Smooth muscle cell of the brain vasculature (primary cell): ENCODE results near the gene FOSB.
"Not testable (repeated sequence)": the region's sequence is repeated elsewhere in the genome, so short reads cannot be mapped to it uniquely, and the experiment has no call there.

Source experiments
- DNase-seq: peaks from one replicate; pipeline ENCODE4 v3.0.0-alpha.2; 2012; ENCODE audit warnings: low read depth, low spot score

FOSB gene

GRCh38 chr19:45467456-45468158 is at the start of gene FOSB:
Gene FOSB, plus strand, starts transcription at chr19:45467996. Its CDS starts 591 bp downstream, at chr19:45468587.
- peak; percentile 81 for DNase-seq

- DNase-seq: no peak
Observed at GRCh38 chr19:45418802-45419201, 49.0 kb upstream of the FOSB start.

- DNase-seq: no peak
Observed at GRCh38 chr19:45419396-45419795, 48.4 kb upstream of the FOSB start.

DNA sequence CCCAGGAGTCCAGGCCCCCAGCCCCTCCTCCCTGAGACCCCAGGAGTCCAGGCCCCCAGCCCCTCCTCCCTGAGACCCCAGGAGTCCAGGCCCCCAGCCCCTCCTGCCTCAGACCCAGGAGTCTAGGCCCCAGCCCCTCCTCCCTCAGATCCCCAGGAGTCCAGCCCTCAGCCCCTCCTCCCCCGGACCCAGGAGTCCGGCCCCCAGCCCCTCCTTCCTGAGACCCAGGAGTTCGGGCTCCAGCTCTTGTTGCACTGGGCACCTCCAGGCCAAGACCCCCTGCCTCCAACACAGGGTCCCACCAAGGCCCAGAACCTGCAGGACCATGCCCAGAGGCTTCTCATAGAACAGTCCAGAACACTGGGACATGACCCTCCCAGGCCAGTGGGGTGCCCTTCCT is 47.9 kb upstream of the FOSB start:
- no peak for DNase-seq

GRCh38 chr19:45420356-45420755 is 47.4 kb upstream of the FOSB start:
- no peak for DNase-seq

DNA sequence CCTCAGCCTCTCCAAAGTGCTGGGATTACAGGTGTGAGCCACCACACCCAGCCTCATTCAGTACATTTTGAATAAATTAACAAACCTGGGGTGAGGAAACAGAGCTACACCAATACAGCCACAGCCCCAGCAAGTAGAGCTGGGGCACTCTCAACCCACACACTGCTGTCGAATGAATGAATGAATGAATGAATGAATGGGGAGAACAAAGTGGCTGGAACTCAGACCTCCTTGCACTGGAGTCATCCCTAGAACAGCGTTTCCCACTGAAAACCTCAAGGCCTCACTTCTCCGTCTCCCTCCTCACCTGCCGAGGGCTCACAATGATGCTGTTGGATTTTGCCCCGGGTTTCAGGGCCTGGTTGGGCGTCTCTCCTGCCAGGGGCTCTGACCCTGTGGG is 46.9 kb upstream of the FOSB start:
- no peak for DNase-seq

- DNase-seq: no peak
Observed at GRCh38 chr19:45421947-45422498, 45.8 kb upstream of the FOSB start.

DNA sequence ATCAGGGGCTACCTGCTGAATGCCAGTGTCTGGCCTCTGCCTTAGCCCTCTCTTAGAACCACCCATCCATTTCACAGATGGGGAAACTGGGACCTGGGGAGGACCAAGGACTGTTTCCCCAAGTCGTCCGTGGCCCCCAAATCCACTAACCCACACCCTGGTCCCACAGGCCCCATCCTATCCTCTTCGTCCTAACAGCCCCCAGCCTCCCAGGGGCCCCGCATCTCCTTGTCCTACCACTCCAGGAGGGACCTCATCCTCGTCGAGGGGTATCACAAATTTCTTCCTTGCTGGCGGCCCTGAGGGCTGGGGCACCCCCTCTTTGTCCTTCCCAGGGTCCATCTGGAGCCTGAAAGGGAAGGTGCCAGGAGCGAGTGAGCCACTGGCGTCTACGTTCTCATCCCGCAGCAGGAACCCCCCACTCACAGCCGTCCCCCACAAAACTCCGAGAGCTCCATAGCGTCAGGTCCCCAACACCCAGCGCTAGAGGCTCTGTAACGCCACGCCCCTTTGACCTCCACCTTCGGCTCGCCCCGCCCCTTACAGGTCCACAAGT is 44.7 kb upstream of the FOSB start:
- DNase-seq: no peak

DNA sequence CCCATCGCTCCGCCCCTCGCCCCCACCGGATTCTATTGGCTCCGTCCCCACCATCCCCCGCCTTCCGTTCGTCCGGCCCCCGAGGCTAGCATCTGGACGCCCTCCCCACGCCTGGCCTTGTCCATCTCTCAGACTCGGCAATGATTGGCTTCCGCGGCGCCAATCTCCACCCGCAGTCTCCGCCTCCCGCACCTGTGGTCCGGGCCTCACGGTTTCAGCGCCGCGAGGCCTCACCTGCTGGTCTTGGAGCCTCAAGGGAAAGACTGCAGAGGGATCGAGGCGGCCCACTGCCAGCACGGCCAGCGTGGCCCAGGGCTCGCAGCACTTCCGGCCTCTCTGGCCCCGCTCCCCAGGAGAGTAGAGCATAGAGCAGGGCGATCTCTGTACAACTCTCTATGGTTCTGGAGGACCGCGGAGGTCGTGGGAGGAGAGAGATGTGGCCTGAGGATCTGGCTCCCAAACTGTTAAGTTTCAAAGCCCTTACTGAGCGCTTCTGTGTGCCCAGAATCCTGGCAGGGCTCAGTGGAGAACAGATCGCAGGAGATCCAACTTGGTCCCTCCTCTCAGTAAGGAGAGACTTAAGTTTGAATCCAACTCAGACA is 44.1 kb upstream of the FOSB start, which contains the start of gene ERCC1:
Gene ERCC1, minus strand, starts transcription at position 329 of the 602 bp plus-strand sequence. CDS start 543 bp downstream, outside the sequence.
- DNase-seq: peak; percentile 89

GRCh38 chr19:45424191-45425058 is 43.4 kb upstream of the FOSB start:
- peak; percentile 57 for DNase-seq

GRCh38 chr19:45428384-45429231 is 39.2 kb upstream of the FOSB start:
- DNase-seq: no peak

DNA sequence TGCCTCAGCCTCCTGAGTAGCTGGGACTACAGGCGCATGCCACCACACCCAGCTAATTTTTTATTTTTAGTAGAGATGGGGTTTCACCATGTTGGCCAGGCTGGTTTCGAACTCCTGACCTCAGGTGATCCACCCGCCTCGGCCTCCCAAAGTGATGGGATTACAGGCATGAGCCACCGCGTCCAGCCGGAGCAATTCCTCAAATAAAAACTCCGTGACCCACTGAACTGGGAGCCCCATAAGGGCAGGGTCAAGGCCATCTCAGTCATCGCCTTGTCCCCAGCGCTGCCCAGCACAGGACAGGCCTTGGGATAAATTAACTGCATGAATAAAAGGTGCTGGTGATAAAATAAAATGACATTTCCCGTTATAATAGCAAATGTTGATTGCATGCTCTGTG is 37.9 kb upstream of the FOSB start:
- not testable (repeated sequence) for DNase-seq

- DNase-seq: not testable (repeated sequence)
Observed at GRCh38 chr19:45431008-45431407, 36.8 kb upstream of the FOSB start.

DNA sequence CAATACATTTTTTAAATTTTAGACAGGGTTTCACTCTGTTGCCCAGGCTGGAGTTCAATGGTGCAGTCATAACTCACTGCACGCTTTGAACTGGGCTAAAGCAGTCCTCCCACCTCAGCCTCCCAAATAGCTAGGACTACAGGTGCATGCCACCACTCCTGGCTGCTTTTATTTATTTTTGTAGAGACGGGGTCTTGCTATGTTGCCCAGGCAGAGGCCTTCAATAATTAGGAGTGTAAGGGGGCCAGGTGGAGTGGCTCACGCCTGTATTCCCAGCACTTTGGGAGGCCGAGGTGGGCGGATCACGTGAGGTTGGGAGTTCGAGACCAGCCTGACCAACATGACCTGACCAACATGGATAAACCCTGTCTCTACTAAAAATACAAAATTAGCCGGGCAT is 35.3 kb upstream of the FOSB start:
- not testable (repeated sequence) for DNase-seq

DNA sequence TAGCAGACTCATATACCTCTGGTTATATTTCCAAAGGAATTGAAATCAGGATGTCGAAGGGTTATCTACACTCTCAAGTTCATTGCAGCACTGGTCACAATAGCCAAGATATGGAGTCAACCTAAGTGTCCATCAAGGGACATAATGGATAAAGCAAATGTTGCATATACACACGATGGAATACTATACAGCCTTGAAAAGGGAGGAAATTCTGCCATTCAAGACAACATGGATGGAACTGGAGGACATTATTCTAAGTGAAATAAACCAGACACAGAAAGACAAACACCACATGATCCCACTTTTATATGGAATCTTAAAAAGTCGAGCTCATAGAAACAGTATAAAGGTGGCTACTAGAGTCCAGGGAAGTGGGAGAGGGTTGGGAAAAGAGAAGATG is 30.5 kb upstream of the FOSB start:
- DNase-seq: no peak

GRCh38 chr19:45439190-45439568 is 28.6 kb upstream of the FOSB start:
- no peak for DNase-seq

GRCh38 chr19:45439569-45440258 is 28.1 kb upstream of the FOSB start:
- no peak for DNase-seq

DNA sequence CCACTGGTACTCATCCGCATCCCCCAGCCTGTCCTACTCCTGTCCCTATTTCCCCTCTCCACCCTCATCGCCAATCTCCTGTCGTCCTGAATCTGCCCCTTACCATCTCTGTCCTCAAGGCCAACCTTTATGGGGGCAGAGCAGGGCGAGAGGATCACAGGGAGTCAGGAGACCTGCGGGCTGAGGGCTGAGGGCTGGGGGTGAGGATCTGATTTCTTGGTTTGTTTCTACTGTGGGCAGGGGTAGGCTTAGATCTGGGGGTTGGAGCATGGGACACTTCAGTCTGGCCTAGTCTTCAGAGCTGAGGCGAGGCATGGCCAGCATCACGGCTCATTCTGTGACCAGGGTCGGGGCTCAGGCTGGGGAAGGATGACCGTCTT is 27.5 kb upstream of the FOSB start:
- DNase-seq: no peak

- DNase-seq: no peak
Observed at GRCh38 chr19:45440873-45441654, 26.7 kb upstream of the FOSB start.

DNA sequence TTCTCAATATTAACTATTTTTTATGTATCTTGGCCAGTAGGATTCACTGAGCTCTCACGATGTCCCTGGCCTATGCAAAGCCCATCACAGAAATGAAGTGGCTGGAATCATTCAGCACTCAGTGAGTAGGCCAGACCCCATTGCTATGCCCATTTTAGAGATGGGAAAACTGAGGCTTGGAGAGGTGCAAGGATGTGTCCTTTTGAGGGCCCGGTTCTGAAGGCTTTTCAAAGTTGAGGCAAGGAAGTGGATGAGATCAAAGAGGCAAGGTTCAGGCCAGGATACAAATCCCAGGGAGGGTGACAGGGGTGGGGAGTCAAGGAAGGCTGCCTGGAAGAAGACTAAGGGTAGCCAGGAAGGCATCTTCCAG is 25.4 kb upstream of the FOSB start:
- DNase-seq: no peak
